Measurements from ENCODE around the gene PCBD1. TPM values are rescaled to one million over a fixed set of nuclear protein-coding genes. Genes with fewer than 3 reads are reported as not detected.

The PCBD1 gene
- total RNA-seq, 1 experiment from 2014 or later: 39.7 TPM

GRCh38 chr10:70834021-70834420 lies 54.3 kb downstream of the PCBD1 start:
- Histone ChIP-seq H3K14ac (ENCODE audit: insufficient read depth, low read length) (no peak overlapping the region), H4K91ac (ENCODE audit: insufficient read length, low read depth, low read length) (no peak overlapping the region), H3K27me3 (ENCODE audit: insufficient read depth, low read length) (no peaks in the 10 kb centered on the region), H3K9me3 (ENCODE audit: control insufficient read depth, low read depth, low read length) (no peaks in the 10 kb centered on the region), H2BK20ac (ENCODE audit: low read depth, low read length, poor library complexity, severe bottlenecking) (no peak overlapping the region), H2AFZ (ENCODE audit: low read length) (no peak overlapping the region), H2BK120ac (ENCODE audit: low read depth, low read length, poor library complexity, severe bottlenecking) (no peak overlapping the region), H4K8ac (replicated peaks; ENCODE audit: insufficient read length, low read depth, low read length) (no peak overlapping the region), H3K27ac (ENCODE audit: insufficient read length, low read depth, low read length) (no peak overlapping the region), H3K23ac (ENCODE audit: insufficient read length, low read depth, low read length) (no peak overlapping the region), H3K9ac (ENCODE audit: extremely low read depth, insufficient read length, low read length) (no peak overlapping the region), H3K4me2 (ENCODE audit: insufficient read depth, insufficient read length, low read length) (no peak overlapping the region), H4K5ac (ENCODE audit: insufficient read length, low read depth, low read length) (no peak overlapping the region), H2AK5ac (ENCODE audit: insufficient read length, low read length) (no peak overlapping the region), H3T11ph (ENCODE audit: low read length) (no peak overlapping the region), H3K4me1 (ENCODE audit: insufficient read depth, low read length) (no peaks in the 10 kb centered on the region), H3K79me1 (ENCODE audit: insufficient read depth, low read depth, low read length, poor library complexity, severe bottlenecking) (peaks cover 3% of the 10 kb centered on the region), H3K23me2 (ENCODE audit: insufficient read length, low read depth, low read length, poor library complexity, severe bottlenecking) (no peaks in the 10 kb centered on the region), H3K56ac (ENCODE audit: insufficient read length, low read depth, low read length) (no peak overlapping the region), H3K4ac (ENCODE audit: low read depth, low read length) (no peak overlapping the region), H4K20me1 (ENCODE audit: control insufficient read depth, insufficient read depth, insufficient read length) (no peaks in the 10 kb centered on the region), H2BK15ac (ENCODE audit: low read depth, low read length) (no peak overlapping the region), H3K79me2 (ENCODE audit: insufficient read depth, low read length) (peaks cover 5% of the 10 kb centered on the region; the same call in 1 of the 2 replicates), H2BK12ac (ENCODE audit: insufficient read length, low read depth, low read length) (no peak overlapping the region), H3K18ac (ENCODE audit: insufficient read length, low read depth, low read length) (no peak overlapping the region), H2BK5ac (ENCODE audit: insufficient read length, low read length) (no peak overlapping the region)
- WGBS (ENCODE audit: extremely low coverage, insufficient read length, low lambda C conversion rate): no CpG with 5 or more reads among the region's 5 CpGs
- Mint-ChIP-seq H3K4me1 (peaks cover 0 to 3% of the 10 kb centered on the region in 2 experiments; a peak in 1 of 4 replicates), H3K4me3 (no peak overlapping the region), H3K27me3 (ENCODE audit: low read depth) (no peaks in the 10 kb centered on the region), H3K36me3 (ENCODE audit: insufficient read depth in 1 of 3, low read depth in 3 of 3) (peaks cover 13 to 30% (median 26%) of the 10 kb centered on the region in 3 experiments; a peak in 6 of 7 replicates), H3K9me3 (peaks cover 0 to 3% of the 10 kb centered on the region in 2 experiments; a peak in 3 of 5 replicates), H3K27ac (no peak overlapping the region)
- DNase-seq: no peak
- TF ChIP-seq CTCF (conservative IDR thresholded peaks at IDR 0.05): no peak

Data from H9 (cell line).